ENCODE results near the gene ADAM30.

Gene ADAM30

GRCh38 chr1:119896303-119896702, at the start of gene ADAM30:
TSS of gene ADAM30 (minus strand) at chr1:119896515. CDS start at chr1:119896336, 179 bp downstream.
- DNase-seq, result no peak

GRCh38 chr1:119943216-119943615, 46.9 kb upstream of the ADAM30 start:
- DNase-seq, result no peak

DNA sequence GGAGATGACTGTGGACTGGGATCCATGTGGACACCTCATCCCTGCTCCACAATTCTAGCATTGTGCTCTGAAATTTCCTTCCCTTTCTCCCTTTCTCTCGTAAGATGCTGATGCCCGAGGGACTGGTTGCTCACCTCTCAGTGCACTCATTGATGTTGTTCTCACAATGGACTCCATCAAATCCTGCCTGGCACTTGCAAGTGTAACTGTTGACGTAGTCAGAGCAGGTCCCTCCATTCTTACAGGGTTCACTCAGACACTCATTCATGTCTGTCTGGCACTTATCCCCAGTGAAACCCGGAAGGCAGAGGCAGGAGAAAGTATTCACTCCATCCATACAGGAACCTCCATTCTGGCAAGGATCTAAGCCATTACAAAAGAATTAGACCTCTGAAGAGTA, 45.1 kb upstream of the ADAM30 start:
- no peak for DNase-seq

- DNase-seq, result no peak
These were observed 44.4 kb upstream of the ADAM30 start for GRCh38 chr1:119940697-119941096.

DNA sequence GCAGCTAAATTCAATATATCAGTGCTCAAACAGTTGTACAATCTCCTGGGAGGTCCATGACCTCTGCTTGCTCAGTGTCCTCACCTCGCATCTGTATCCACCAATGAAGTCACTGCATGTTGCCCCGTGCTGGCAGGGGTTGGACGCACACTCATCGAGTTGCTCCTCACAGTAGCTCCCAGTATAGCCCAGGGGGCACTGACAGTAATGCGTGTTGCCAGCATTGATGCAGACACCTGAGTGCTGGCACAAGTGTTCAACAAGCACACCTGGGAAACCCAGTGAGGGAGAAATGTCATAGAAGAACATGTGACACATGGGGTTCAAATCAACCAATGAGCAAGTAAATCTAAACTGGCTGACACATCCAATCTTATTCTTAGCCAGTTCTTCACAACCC, 40.9 kb upstream of the ADAM30 start:
- no peak for DNase-seq

GRCh38 chr1:119935915-119936314, 39.6 kb upstream of the ADAM30 start:
- no peak for DNase-seq

DNA sequence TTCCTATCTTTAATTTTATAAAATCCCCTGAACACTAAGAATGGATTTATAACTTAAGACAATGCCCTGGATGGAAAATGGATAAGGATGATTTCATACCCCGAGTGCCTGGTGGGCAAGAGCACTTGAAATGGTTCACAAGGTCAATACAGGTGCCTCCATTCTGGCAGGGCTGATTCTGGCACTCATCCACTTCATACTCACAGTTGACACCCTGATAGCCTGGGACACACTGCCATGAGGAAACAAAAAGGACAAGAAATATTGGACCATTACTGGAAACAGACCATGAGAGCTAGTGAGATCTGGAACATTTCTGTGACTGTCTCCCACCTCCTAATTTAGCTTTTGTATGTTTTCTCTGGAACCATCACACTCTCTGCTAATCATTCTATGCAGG, 39.1 kb upstream of the ADAM30 start:
- no peak for DNase-seq

DNA sequence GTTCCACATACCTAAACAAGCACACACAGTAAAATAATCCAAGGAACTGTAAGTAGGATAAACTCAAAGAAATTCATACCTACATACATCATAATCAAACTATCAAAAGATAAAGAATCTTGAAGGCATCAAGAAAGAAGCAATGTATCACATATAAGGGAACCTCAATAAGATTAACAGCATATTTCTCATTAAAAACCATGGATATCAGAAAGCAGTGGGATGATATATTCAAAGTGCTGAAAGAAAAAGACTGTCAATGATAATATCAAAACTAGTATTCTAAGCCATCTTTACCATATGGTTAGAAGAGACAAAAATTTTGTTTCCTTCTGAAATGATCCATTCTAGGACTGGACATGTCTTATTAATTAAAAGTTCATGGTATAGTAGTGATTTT, 37.1 kb upstream of the ADAM30 start:
- no peak for DNase-seq

GRCh38 chr1:119929643-119930315, 33.5 kb upstream of the ADAM30 start:
- no peak for DNase-seq

DNA sequence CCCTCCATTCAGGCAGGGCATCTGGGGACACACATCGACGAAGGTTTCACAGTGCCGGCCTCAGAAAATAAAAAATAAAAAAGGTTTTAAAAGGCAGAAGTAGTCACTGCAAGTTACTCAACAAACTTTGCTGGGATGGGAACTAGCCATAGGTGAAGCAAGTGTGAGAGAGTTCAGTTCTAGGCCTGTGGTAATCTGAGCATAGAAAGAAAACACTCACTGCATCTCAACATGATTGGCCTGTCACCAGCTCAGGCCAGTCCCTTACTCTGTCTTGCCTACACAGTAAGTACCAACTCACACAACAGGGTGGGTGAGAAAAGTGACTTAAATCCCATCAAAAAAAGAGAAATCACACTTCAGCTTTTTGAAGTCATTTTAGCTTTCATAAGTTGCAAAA, 30.2 kb upstream of the ADAM30 start:
- DNase-seq, result no peak

- no peak for DNase-seq
These were observed 28.9 kb upstream of the ADAM30 start for GRCh38 chr1:119924948-119925898.

DNA sequence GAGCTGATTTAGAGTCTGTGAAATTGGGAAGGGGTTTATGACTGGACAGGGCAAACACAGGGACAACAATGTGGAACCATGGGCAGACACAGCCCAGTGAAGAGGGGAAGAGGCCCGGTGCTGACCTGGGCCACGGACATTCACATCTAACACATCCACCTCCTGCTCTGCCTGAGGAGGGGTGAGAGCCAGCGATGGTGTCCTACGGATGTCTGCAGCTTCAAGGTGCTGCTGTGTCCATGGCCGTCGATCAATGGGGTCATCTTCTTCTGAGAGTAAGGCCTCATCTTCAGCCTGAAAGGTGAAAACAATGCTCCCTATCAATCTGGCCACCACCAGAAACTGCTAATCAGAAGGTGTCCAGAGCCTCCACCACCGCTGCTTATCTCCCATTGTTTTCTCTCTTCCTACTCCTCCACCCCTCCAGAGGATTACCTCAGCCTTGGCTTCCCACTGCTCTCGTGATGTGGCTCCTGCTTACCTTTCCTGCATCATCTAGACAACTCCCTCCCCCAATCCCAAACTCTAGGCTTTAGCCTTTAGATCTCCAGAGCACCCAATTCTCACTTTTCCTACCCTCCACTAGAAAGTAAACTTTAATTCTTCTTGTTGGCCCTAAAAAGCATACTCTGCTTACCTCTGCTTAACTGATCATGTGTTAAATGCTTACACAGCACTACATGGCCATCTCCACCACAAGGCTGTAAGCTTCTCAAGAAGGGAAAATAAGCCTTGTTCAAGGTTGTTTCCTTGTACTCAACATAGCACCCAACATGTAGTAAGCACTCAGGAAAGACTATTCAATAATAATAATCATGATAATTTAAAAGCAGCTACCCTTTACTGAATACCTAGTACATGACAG, 24.0 kb upstream of the ADAM30 start:
- DNase-seq, result no peak

DNA sequence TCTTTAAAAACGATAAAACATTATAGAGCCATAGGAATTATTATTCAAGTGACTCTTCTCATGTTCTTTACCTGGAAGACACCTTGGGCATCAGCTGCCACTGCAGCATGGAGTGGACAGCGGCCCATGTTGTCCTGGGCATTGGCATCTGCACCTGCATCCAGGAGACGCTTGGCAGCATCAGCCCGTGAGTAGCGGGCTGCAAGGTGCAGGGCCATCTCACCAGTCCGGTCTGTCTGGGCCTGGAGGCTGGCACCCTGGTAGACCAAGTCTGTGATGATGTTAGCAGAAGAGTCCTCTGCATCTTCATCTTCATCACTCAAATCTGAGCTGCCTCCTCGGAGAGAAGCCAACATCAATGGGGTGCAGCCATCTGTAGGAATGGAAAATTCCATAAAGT, 22.9 kb upstream of the ADAM30 start:
- DNase-seq, result no peak

- no peak for DNase-seq
These were observed 22.0 kb upstream of the ADAM30 start for GRCh38 chr1:119918301-119918700.

DNA sequence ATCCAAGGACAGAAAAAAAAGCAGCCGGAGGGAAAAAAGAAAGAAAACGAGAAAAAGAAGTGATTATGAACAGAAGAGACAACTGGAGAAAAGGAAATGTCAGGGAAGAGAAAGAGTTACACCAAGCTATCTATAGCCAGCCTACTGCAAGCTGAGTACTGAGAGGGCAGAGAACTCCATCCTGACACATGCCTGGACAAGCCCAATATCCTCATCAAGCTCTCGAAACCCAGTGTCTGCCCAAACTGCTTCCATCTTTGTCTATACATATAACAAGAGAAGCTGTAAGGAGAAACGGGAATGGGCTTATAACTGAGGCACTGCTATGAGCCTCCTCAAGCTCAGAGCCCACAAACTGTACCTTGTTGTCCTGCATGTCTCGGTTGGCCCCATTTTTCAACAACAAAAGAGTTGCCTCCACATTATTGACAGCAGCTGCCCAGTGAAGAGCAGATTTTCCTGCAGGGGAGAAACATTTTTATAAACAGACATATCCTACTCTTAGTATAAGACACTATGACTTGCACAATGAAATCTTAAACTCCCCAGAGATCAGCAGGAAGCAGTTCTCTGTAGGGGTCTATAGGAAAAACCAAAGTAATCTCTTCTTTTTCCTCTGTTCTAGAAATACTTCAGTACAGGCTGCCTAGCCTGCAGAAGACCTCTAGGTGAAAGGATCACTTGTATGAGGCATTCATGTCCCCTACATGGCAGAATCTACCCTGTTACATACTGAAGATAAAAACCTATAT, 21.2 kb upstream of the ADAM30 start:
- no peak for DNase-seq

- DNase-seq, result no peak
These were observed 19.2 kb upstream of the ADAM30 start for GRCh38 chr1:119915517-119915916.

- DNase-seq, result no peak
These were observed 17.8 kb upstream of the ADAM30 start for GRCh38 chr1:119914071-119914470.

- DNase-seq, result no peak
These were observed 16.6 kb upstream of the ADAM30 start for GRCh38 chr1:119912963-119913362.

GRCh38 chr1:119911775-119912174, 15.5 kb upstream of the ADAM30 start:
- no peak for DNase-seq

- DNase-seq, result no peak
These were observed 14.3 kb upstream of the ADAM30 start for GRCh38 chr1:119910618-119911017.

DNA sequence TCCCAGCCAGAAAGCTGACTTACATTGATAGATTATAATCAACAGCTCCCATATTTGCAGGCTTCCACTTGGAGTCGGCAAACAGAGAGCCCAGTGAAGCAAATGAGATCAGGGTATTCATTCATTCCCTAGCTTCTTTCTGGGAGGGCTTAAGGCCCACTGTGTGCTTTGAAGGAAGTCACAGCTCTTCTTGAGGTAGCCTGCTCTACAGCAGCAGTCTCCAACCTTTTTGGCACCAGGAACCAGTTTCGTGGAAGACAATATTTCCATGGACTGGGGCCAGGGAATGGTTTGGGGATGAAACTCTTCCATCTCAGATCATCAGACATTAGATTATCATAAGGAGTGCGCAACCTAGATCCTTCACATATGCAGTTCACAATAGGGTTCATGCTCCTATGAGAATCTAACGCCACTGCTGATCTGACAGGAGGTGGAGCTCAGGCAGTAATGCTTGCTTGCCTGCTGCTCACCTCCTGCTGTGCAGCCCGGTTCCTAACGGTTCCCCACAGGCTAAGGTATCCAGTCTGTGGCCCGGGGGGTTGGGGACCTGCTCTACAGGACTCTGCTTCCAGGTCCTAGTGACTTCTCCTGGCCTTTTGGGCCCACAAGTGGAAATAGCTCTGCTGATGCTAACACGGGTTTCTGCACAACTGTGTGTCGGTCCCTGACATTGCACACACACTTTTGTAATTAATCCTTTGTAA, 13.7 kb upstream of the ADAM30 start:
- DNase-seq, result no peak

GRCh38 chr1:119908661-119909060, 12.3 kb upstream of the ADAM30 start:
- DNase-seq, result peak; percentile 72

All from NCI-H524 treated with DMSO at 0.1 percent for 48 hours (cell line).